ENCODE results near the gene VOPP1.

DNA sequence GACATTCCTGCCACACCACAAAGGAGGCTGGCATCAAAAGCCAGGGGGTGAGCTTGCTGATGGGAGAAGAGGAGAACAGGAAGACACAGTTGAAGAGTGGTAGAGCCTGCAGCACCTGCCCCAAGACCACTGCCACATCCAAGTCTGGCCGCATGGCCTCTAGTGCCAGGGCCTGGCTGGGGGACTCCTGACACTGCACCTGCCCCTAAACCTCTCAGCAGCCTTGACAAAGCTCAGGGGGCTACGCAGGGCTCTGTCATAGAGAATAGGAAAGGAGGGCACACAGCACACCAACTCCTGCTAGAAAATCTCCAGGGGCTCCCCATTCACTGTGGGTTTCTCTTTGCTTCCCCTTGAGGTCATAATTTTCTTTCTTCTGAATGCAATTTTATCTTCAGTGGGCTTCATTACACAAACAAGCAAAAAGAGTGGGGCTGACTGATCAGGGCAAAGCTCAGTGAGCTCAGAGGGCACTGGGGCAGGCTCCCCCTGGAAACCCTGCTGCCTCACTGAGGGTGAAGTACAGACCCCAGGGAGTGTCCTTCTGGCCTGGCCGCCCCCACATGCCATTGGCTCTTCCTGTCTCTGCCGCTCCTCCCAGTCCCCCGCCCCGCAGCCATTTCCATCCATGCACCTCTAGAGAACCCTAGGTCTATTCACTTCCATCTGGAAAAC is 37.2 kb downstream of the VOPP1 start:
- TF ChIP-seq, protein P1, sequence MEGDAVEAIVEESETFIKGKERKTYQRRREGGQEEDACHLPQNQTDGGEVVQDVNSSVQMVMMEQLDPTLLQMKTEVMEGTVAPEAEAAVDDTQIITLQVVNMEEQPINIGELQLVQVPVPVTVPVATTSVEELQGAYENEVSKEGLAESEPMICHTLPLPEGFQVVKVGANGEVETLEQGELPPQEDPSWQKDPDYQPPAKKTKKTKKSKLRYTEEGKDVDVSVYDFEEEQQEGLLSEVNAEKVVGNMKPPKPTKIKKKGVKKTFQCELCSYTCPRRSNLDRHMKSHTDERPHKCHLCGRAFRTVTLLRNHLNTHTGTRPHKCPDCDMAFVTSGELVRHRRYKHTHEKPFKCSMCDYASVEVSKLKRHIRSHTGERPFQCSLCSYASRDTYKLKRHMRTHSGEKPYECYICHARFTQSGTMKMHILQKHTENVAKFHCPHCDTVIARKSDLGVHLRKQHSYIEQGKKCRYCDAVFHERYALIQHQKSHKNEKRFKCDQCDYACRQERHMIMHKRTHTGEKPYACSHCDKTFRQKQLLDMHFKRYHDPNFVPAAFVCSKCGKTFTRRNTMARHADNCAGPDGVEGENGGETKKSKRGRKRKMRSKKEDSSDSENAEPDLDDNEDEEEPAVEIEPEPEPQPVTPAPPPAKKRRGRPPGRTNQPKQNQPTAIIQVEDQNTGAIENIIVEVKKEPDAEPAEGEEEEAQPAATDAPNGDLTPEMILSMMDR (IDR thresholded peaks at IDR 0.05; ENCODE audit: extremely low read depth in 1 of 2, insufficient read depth in 1 of 2, low read depth in 1 of 2, low read length in 2 of 2) = no peak
- TF ChIP-seq POLR2A (IDR thresholded peaks at IDR 0.05; ENCODE audit: low read depth, low read length) (no peak), FOS (IDR thresholded peaks at IDR 0.05; ENCODE audit: borderline replicate concordance, insufficient read depth, low read length) (no peak)
